HCT116 (cell line): ENCODE measurements around the gene CD109. TPM values are rescaled to one million over a fixed set of nuclear protein-coding genes. Genes with fewer than 3 reads are reported as not detected.

Experiments
- ATAC-seq: fragments of 200-7000 bp; cut with Tn5 transposase; 2 replicates; pipeline ENCODE4 v1.9.1; 2020; ENCODE audit warnings: mild to moderate bottlenecking, moderate library complexity
- BruUV-seq: library from RNA; stranded (reverse); fragments of 400-500 nt; replicated peaks from 2 replicates; lab custom pipeline; 2021; lab: Mats Ljungman, UMichigan
- CTCF ChIA-PET: fragments of 300-600 bp; sonication (Branson Sonifier 250); formaldehyde crosslinking; loops from one replicate; lab custom pipeline; 2021; ENCODE audit warnings: antibody characterized with exemption; lab: Charles Lee
- POLR2A ChIA-PET: fragments of 300-600, 350-600 bp; sonication (Branson Sonifier 250); formaldehyde crosslinking; loops from one replicate; lab custom pipeline; 2021; ENCODE audit warnings: antibody characterized with exemption; lab: Charles Lee
- RAD21 ChIA-PET, 2 experiments: fragments of 300-600 bp; sonication (Branson Sonifier 250); formaldehyde crosslinking; loops; one replicate each; lab custom pipeline; 2023; ENCODE audit warnings: low total read pairs in 2 of 2; ENCODE audit not compliant: uncharacterized antibody in 2 of 2, unreplicated experiment in 2 of 2, low non-redundant PET in 1 of 2; lab: Charles Lee
- DNase-seq: peaks from one replicate; pipeline ENCODE4 v3.0.0-alpha.2; 2010; ENCODE audit warnings: low read depth, low spot score
- H2AFZ ChIP-seq: fragments of 200-600 bp; shearing (Covaris generic), sonication (generic); 2 replicates; pipeline ENCODE4 v1.6.1; 2017; ENCODE audit warnings: low read depth, mixed run types, mixed read lengths, antibody characterized with exemption, low read length; ENCODE audit not compliant: poor library complexity, severe bottlenecking
- H3K27ac ChIP-seq: 2 replicates; pipeline ENCODE4 v1.5.1; 2012; ENCODE audit warnings: low read depth, low read length
- H3K27me3 ChIP-seq: fragments of 200-600 bp; sonication (generic); 2 replicates; pipeline ENCODE4 v1.6.1; 2016; ENCODE audit warnings: mixed run types, low read length, mixed read lengths; ENCODE audit not compliant: insufficient read depth
- H3K36me3 ChIP-seq, 2 experiments: fragments of 200-500 bp in 1 of 2; fragments of 200-600 bp in 1 of 2; sonication (Bioruptor generic) in 1 of 2; sonication (generic) in 1 of 2; 2 replicates each; pipeline versions ENCODE4 v1.5.1 to v1.6.1; 2014 to 2016; ENCODE audit warnings: low read length in 2 of 2, inconsistent platforms in 1 of 2, mixed read lengths in 1 of 2, mixed run types in 1 of 2; ENCODE audit not compliant: insufficient read depth in 2 of 2, control insufficient read depth in 1 of 2
- H3K4me1 ChIP-seq, 2 experiments: fragments of 200-600 bp in 1 of 2; sonication (generic) in 1 of 2; 2 replicates each; pipeline versions ENCODE4 v1.5.1 to v1.6.1; 2012 to 2017; ENCODE audit warnings: low read length in 2 of 2, inconsistent platforms in 1 of 2, mild to moderate bottlenecking in 1 of 2, mixed read lengths in 1 of 2, mixed run types in 1 of 2, moderate library complexity in 1 of 2; ENCODE audit not compliant: insufficient read depth in 2 of 2, control insufficient read depth in 1 of 2
- H3K4me2 ChIP-seq: fragments of 200-600 bp; sonication (generic); 2 replicates; pipeline ENCODE4 v1.6.1; 2017; ENCODE audit warnings: mixed run types, low read length, mixed read lengths
- H3K4me3 ChIP-seq, 2 experiments: fragments of 200-600 bp in 1 of 2; sonication (generic) in 1 of 2; replicated peaks in 1 of 2; 2 replicates each; pipeline ENCODE4 v1.5.1; 2011 to 2016; ENCODE audit warnings: low read length in 2 of 2, control low read depth in 1 of 2, low read depth in 1 of 2, mild to moderate bottlenecking in 1 of 2, mixed read lengths in 1 of 2, mixed run types in 1 of 2
- H3K79me2 ChIP-seq: fragments of 200-600 bp; sonication (generic); 2 replicates; pipeline ENCODE4 v1.6.1; 2017; ENCODE audit warnings: mild to moderate bottlenecking, mixed run types, low read length, moderate library complexity, mixed read lengths; ENCODE audit not compliant: insufficient read depth
- H3K9ac ChIP-seq: fragments of 200-600 bp; sonication (generic); 2 replicates; pipeline ENCODE4 v1.6.1; 2016; ENCODE audit warnings: low read length, mixed read lengths
- H3K9me2 ChIP-seq: fragments of 200-600 bp; sonication (generic), shearing (Covaris generic); 2 replicates; pipeline ENCODE4 v1.6.1; 2017; ENCODE audit warnings: mixed run types, mild to moderate bottlenecking, moderate library complexity; ENCODE audit not compliant: insufficient read depth
- H3K9me3 ChIP-seq, 2 experiments: fragments of 200-500 bp in 1 of 2; fragments of 200-600 bp in 1 of 2; sonication (Bioruptor generic) in 1 of 2; sonication (generic) in 1 of 2; 2 replicates each; pipeline ENCODE4 v1.6.1; 2014 to 2017; ENCODE audit warnings: low read length in 2 of 2, mixed read lengths in 2 of 2, inconsistent platforms in 1 of 2, low read depth in 1 of 2, mild to moderate bottlenecking in 1 of 2, mixed run types in 1 of 2, moderate library complexity in 1 of 2; ENCODE audit not compliant: control insufficient read depth in 1 of 2, insufficient read depth in 1 of 2
- H4K20me1 ChIP-seq: fragments of 200-600 bp; sonication (generic), shearing (Covaris generic); 2 replicates; pipeline ENCODE4 v1.6.1; 2017; ENCODE audit warnings: mixed run types, mild to moderate bottlenecking, moderate library complexity; ENCODE audit not compliant: insufficient read depth
- ATF3 ChIP-seq: IDR thresholded peaks from 2 replicates; pipeline ENCODE4 v1.6.1; 2012
- CEBPB ChIP-seq: IDR thresholded peaks from 2 replicates; pipeline ENCODE4 v1.6.1; 2012; ENCODE audit warnings: low read depth
- CTCF ChIP-seq, 3 experiments: fragments of 200-600 bp in 1 of 3; sonication (generic) in 1 of 3; IDR thresholded peaks in 2 of 3; conservative IDR thresholded peaks in 1 of 3; 2 replicates each; pipeline ENCODE4 v1.5.1; 2012 to 2017; ENCODE audit warnings: low read depth in 2 of 3, low read length in 2 of 3, antibody characterized with exemption in 1 of 3, borderline replicate concordance in 1 of 3, control low read depth in 1 of 3, mild to moderate bottlenecking in 1 of 3, mixed read lengths in 1 of 3, mixed run types in 1 of 3, moderate library complexity in 1 of 3; ENCODE audit not compliant: insufficient read depth in 1 of 3
- EGR1 ChIP-seq: IDR thresholded peaks from 2 replicates; pipeline ENCODE4 v1.6.1; 2012; ENCODE audit warnings: low read depth
- EZH2phosphoT487 ChIP-seq: fragments of 200-600 bp; IDR thresholded peaks from 2 replicates; pipeline ENCODE4 v1.6.1; 2018; ENCODE audit warnings: antibody characterized with exemption, borderline replicate concordance
- MAX ChIP-seq: IDR thresholded peaks from 2 replicates; pipeline ENCODE4 v1.6.1; 2012
- POLR2A ChIP-seq: IDR thresholded peaks from 2 replicates; pipeline ENCODE4 v1.7.0; 2011; ENCODE audit warnings: borderline replicate concordance; ENCODE audit not compliant: insufficient read depth, insufficient read length; ENCODE audit errors: extremely low read depth
- POLR2AphosphoS5 ChIP-seq: IDR thresholded peaks from 2 replicates; pipeline ENCODE4 v1.6.1; 2011; ENCODE audit warnings: mild to moderate bottlenecking, low read depth, low read length, moderate library complexity
- RAD21 ChIP-seq: IDR thresholded peaks from 2 replicates; pipeline ENCODE4 v1.6.1; 2012; ENCODE audit warnings: low read depth, mild to moderate bottlenecking
- REST ChIP-seq: IDR thresholded peaks from 2 replicates; pipeline ENCODE4 v1.6.1; 2012; ENCODE audit warnings: low read depth
- SIN3A ChIP-seq: IDR thresholded peaks from 2 replicates; pipeline ENCODE4 v1.6.1; 2012; ENCODE audit warnings: low read depth
- SRF ChIP-seq: IDR thresholded peaks from 2 replicates; pipeline ENCODE4 v1.6.1; 2012; ENCODE audit warnings: low read depth
- ZNF274 ChIP-seq: fragments of 200-500 bp; sonication (Bioruptor generic); IDR thresholded peaks from 2 replicates; pipeline ENCODE4 v1.6.1; 2014; ENCODE audit warnings: mild to moderate bottlenecking, low read depth, low read length, inconsistent platforms
- intact Hi-C: fragments of 100-400 bp; cut with micrococcal nuclease; formaldehyde crosslinking; loops from 2 replicates; pipeline ENCODE4 v1.10.0; 2022
- total RNA-seq: library from RNA; stranded (reverse); gene quantifications from one replicate; pipeline ENCODE4 v1.2.1, GENCODE V29; 2021; ENCODE audit not compliant: unreplicated experiment

Gene CD109
- total RNA-seq, 1 experiment from 2014 or later: 42.1 TPM

GRCh38 chr6:73870907-73871306 is 174.9 kb downstream of the CD109 start:
- DNase-seq: no peak
- no peaks in the 10 kb centered on the region for H3K36me3 ChIP-seq
- H3K4me2 ChIP-seq: no peak overlapping the region
- no peaks in the 10 kb centered on the region for H3K9me3 ChIP-seq
- no peak for TF ChIP-seq CEBPB
- no peak for TF ChIP-seq MAX
- TF ChIP-seq ATF3: no peak
- no peak for TF ChIP-seq REST
- no peak for TF ChIP-seq CTCF (IDR thresholded peaks at IDR 0.05 in 2 of 3, conservative IDR thresholded peaks at IDR 0.05 in 1 of 3; ENCODE audit: borderline replicate concordance in 1 of 3, insufficient read depth in 1 of 3, low read depth in 2 of 3, low read length in 2 of 3)
- TF ChIP-seq RAD21: no peak
- TF ChIP-seq ZNF274: no peak
- no peak for TF ChIP-seq SIN3A
- no peak for TF ChIP-seq POLR2A
- TF ChIP-seq EGR1: no peak
- no peak for TF ChIP-seq POLR2AphosphoS5
- no peak for TF ChIP-seq EZH2phosphoT487
- TF ChIP-seq SRF: no peak
- no peaks in the 10 kb centered on the region for H3K4me1 ChIP-seq
- ChIA-PET CTCF (no interaction called here), RAD21 (no interaction called here), POLR2A (no interaction called here)
- no peaks in the 10 kb centered on the region for H4K20me1 ChIP-seq
- intact Hi-C loops: no loop called here
- no TSS peak for BruUV-seq
- no peaks in the 10 kb centered on the region for H3K9me2 ChIP-seq
- no peak overlapping the region for H3K9ac ChIP-seq
- H3K27ac ChIP-seq: no peak overlapping the region
- no peaks in the 10 kb centered on the region for H3K27me3 ChIP-seq
- no peak overlapping the region for H2AFZ ChIP-seq
- no peaks in the 10 kb centered on the region for H3K79me2 ChIP-seq
- no peak overlapping the region for H3K4me3 ChIP-seq
- no peak for ATAC-seq
